DMS53 (cell line): Measurements from ENCODE around the gene S100A6.
"Not testable (repeated sequence)": the region's sequence is repeated elsewhere in the genome, so short reads cannot be mapped to it uniquely, and the experiment has no call there.

Source experiments
- DNase-seq: peaks from one replicate; lab custom pipeline; 2025; lab: John Stamatoyannopoulos, UW

Gene S100A6

GRCh38 chr1:153535242-153536011, at the start of gene S100A6:
TSS of gene S100A6 (minus strand) at chr1:153535991. CDS start at chr1:153535339, 652 bp downstream.
- peak; percentile 50 for DNase-seq

- no peak for DNase-seq
Observed at GRCh38 chr1:153585006-153585405, 49.2 kb upstream of the S100A6 start.

GRCh38 chr1:153583976-153584375, 48.2 kb upstream of the S100A6 start:
- no peak for DNase-seq

GRCh38 chr1:153583514-153583913, 47.7 kb upstream of the S100A6 start:
- not testable (repeated sequence) for DNase-seq

GRCh38 chr1:153582836-153583235, 47.0 kb upstream of the S100A6 start:
- not testable (repeated sequence) for DNase-seq

GRCh38 chr1:153578936-153579335, 43.1 kb upstream of the S100A6 start:
- DNase-seq: no peak

GRCh38 chr1:153578490-153578889, 42.7 kb upstream of the S100A6 start:
- no peak for DNase-seq

GRCh38 chr1:153577624-153578051, 41.8 kb upstream of the S100A6 start:
- no peak for DNase-seq

- no peak for DNase-seq
Observed at GRCh38 chr1:153577138-153577537, 41.3 kb upstream of the S100A6 start.

GRCh38 chr1:153575497-153575896, 39.7 kb upstream of the S100A6 start:
- DNase-seq: not testable (repeated sequence)

GRCh38 chr1:153575081-153575491, 39.3 kb upstream of the S100A6 start:
- DNase-seq: not testable (repeated sequence)

GRCh38 chr1:153573351-153573750, 37.6 kb upstream of the S100A6 start:
- no peak for DNase-seq

- peak; percentile 92 for DNase-seq
Observed at GRCh38 chr1:153572569-153573015, 36.8 kb upstream of the S100A6 start.

- DNase-seq: no peak
Observed at GRCh38 chr1:153571706-153572105, 35.9 kb upstream of the S100A6 start.

GRCh38 chr1:153570874-153571273, 35.1 kb upstream of the S100A6 start:
- DNase-seq: peak; percentile 68

- DNase-seq: no peak
Observed at GRCh38 chr1:153569465-153569864, 33.7 kb upstream of the S100A6 start.

GRCh38 chr1:153568367-153569099, 32.7 kb upstream of the S100A6 start:
- peak; percentile 96 for DNase-seq

GRCh38 chr1:153567621-153568366, 32.0 kb upstream of the S100A6 start:
- peak; percentile 87 for DNase-seq

GRCh38 chr1:153566414-153567371, 30.9 kb upstream of the S100A6 start:
- DNase-seq: peak; percentile 99

GRCh38 chr1:153565529-153566374, 30.0 kb upstream of the S100A6 start, which contains the start of gene S100A2:
TSS of gene S100A2 (minus strand) at chr1:153565844. CDS start at chr1:153563877, 1,967 bp downstream.
- DNase-seq: peak; percentile 98
